IPS-NIHi7 (cell line): ENCODE data around the gene WDR27.
"Not testable (repeated sequence)": the region's sequence is repeated elsewhere in the genome, so short reads cannot be mapped to it uniquely, and the experiment has no call there.

Experiments used
- DNase-seq: peaks from one replicate; pipeline ENCODE4 v3.0.0; 2012; ENCODE audit warnings: mixed read lengths; ENCODE audit errors: extremely low spot score

The WDR27 gene

GRCh38 chr6:169520104-169520503 is 181.7 kb downstream of the WDR27 start:
- DNase-seq: no peak

DNA sequence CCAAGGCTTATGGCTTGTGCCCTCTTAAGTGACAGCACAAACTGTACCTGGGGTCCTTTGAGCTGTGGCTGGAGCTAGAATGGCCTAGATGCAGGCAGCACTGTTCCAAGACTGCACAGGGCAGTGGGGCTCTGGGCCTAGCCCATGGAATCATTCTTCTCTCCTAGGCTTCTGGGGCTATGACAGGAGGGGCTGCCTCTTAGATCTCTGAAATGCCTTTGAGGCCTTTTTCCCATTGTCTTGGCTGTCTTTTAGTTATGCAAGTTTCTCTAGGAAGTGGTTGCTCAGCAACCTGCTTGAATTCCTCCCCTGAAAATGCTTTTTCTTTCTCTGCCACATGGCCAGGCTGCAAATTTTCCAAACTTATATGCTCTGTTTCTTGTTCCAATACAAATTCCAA is 183.4 kb downstream of the WDR27 start:
- no peak for DNase-seq

- no peak for DNase-seq
Observed at GRCh38 chr6:169513478-169514193, 188.2 kb downstream of the WDR27 start.

GRCh38 chr6:169511785-169512184 is 190.0 kb downstream of the WDR27 start:
- DNase-seq: not testable (repeated sequence)

DNA sequence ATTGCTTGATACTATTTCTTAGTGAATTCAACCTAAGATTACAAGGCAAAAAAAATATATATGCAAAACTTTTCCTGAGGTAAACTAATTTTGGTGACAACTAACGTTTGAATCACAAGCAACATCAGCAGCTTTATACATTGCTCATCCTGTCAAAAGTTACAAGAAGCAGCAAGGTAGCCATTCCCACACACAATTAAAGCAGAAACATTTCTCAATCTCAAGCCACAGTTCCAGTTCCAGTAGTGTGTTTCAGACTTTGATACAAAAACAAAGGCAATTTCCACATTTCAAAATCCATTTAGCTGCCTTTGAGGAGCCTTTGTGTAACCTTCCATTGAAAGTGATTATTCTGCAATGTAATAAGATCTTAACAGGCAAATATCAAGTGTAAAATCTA is 191.0 kb downstream of the WDR27 start:
- no peak for DNase-seq

- no peak for DNase-seq
Observed at GRCh38 chr6:169508452-169508851, 193.4 kb downstream of the WDR27 start.

DNA sequence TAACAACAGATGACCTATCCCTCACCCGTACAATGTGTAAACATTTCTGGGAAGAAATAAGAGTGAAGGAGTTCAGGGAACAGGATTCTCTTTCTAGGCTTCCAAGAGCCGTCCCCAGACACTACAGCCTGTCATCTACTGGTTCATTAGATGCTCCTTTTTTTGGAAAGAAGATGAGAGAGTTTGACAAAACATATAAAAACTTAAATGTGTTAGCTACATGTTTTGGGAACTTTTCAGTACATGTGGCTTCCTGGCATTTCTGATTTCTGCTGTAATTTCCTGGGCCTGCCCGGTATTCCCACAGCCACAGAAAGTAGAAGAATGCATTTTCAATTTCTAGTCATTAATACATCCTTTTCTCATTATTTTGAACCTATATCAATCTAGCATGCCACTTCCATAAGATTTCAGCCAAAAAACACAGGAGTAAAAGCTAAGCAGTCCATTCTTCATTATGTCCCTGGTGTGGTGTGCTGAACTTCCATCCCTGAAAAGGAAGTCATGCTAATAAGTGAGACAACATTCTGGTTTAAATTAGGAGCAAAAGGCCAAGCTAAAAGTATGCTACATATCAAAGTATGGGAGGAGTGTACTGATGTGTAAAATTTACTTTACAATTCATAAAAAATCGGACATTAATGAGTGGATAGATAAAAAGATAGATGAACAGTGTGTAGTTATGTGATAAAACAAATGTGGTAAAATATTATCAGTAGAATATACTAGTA is 198.2 kb downstream of the WDR27 start:
- no peak for DNase-seq

DNA sequence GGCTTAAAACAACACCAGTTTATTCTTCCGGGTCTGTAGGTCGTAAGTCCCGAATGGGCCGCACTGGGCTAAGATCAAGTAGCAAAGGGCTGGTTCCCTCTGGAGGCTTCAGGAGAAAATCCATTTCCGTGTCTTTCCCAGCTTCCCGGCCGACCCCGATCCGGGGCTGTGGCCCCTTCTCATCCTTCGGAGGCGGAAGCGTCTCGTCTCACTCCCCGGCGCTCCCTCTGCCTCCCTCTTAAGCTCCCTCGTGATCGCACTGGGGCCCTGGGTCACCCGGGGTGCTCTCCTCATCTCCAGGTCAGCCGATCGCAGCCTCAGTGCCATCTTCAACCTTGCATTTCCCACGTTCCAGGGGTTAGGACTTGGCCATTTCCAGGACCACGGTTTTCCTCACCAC is 199.4 kb downstream of the WDR27 start:
- DNase-seq: no peak

DNA sequence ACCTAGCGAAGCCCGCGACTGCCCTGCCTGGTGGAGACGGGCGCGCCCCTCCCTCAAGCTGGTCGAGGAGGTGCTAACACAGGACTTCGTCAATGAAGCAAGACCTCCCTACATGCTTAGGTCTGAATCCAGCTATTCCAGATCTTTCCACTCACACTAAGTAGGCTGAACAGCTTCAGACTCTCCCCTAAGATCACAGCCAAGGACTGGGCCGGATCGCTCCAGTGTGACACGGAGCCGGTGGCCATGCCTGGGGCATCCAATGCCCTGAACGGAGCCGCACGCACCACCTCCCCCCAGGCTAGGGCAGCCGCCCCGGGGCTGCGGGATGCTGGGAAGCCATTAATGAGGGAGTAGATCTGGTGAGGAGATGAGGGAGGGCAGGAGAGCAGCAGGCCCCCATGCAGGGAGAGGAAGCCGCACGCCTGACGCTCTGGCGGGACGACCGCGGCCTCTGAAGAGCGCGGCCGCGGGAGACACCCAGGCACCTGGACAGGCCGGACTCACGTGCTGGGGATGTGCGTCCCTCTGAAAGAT is 200.0 kb downstream of the WDR27 start:
- DNase-seq: no peak

GRCh38 chr6:169501128-169501527 is 200.7 kb downstream of the WDR27 start:
- DNase-seq: no peak

DNA sequence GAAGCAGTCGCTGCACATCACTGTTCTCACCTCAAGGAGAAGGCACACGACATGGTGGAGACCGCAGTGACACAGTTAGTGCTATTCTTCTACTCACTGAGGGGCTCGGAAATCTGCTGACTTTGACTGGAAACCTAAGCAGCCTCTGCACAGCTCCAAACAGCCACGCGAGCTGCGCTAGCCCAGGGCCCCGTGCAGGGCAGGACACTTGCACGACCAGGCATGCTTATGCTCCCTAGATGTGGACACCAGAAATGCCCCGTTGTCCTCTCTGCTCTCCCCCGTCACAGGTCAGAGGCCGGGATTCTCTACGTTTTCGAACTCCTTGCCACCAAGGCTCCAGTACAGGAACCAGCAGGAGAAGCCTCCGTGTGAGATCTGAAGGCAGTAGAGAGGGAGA is 201.1 kb downstream of the WDR27 start:
- no peak for DNase-seq

DNA sequence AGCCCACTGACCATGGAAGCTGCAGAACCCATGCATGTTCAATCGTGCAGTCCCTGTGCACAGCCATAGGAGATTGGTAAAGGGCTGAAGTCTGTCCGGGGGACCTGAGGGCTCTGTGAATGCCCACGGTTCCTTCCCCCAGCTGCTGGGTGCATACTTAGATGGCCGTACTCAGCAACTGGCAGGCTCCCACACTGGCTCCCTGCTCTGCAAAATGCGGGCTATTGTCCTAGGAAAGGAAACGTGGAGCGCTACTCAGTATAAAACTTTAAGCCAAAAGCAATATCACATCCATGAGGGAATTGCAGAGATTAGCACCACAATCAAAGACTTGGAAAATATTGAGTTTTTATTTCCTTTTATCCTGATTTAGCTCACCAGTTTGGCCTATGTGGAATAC is 202.0 kb downstream of the WDR27 start:
- DNase-seq: no peak

DNA sequence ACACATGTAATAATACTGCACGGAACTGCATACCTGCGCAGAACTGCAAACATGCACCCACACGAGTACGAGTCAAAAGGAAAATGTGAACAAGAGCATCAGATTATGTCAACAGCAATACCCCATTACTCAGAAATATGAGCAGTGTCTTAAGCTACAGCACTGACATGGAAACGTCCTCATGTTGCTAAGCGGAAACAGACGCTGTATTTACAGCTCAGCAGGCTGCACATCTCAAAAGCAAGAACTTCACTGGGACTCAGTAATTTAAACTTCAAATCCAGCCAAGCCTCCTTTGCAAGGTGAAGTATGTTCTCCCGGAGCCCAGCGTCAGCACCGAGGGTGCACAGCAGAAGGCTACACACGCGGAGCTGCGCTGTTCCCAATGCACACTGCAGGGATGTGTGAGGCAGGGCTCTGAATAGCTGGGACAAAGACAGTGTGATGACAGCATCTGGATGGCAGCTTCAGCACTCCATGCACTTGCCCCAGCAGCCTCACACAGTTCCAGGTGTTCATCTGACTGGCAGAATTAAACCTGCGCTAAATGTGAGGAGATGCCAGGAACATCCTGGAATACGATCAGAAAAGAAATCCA is 202.8 kb downstream of the WDR27 start:
- DNase-seq: no peak

GRCh38 chr6:169495601-169496000 is 206.2 kb downstream of the WDR27 start:
- DNase-seq: no peak

GRCh38 chr6:169494038-169494437 is 207.8 kb downstream of the WDR27 start:
- no peak for DNase-seq

DNA sequence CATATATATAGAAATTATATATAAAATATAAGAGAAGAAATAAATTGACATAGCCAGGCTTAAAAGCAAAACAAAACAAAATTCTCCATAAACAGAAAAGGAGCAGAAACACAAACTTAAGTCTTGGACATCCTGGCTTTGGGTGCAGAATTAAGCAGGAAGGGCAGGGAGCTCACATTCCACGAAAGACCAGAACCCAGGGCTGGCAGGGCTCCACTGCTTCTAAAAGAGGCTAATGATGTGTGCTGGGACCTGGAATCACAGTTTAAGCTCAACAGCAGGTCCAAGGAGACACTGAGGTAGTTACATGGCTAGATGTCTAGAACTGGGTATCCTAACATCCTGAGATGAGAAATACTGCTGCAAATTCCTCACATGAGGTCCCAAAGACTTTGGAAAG is 210.3 kb downstream of the WDR27 start:
- no peak for DNase-seq

- no peak for DNase-seq
Observed at GRCh38 chr6:169490830-169491229, 211.0 kb downstream of the WDR27 start.

DNA sequence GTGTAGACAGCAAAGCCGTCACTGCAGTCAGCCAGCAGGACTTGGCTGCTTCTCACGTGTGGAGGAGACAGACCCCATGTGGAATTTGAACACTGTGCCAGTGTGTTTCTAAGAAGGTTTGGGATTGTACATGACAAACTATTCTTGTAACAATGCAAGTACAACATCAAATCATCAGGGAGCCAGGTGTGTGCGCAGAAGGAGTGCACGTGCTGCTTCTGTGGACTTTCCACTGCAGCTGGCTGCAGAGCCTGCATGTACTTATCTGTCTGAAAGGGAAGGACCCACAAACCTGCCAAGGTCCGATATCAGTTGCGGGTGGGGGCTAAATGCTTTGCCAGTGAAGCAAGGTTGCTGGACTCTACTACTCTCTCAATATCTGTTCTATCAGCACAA is 211.6 kb downstream of the WDR27 start:
- DNase-seq: no peak

DNA sequence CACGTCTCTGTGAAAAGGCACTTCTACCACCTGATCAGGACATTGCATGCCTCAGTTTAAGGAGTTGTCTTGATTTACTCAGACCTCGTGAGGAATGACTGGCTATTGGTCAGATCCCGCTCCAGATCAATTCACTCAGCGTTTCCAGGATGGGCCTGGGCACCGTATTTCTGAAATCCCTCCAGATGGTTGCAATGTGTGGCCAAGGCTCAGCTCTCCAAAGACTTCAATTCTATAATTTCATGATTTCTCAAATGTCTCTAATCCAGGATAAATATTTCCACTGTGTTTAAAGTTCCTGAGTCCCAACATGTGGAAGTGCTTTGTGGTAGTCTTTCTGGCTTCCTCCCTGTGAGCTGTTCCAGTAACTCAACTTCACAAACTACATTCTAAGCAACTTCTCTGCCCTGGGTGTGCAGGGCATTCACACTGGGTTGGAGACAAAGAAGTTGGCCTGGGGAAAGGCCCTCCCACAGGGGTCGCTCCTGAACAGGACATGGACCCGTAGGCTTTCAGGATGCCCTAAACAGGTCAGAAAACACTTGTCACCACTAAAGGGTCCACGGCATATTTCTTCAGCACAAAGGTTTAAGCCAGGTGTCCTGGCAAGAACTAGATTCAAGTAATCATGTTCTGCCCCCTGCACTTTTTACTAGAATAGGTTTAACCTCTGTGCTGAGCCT is 212.1 kb downstream of the WDR27 start:
- no peak for DNase-seq

- DNase-seq: no peak
Observed at GRCh38 chr6:169487579-169488436, 214.0 kb downstream of the WDR27 start.

GRCh38 chr6:169479783-169480495 is 221.9 kb downstream of the WDR27 start:
- DNase-seq: no peak
